ENCODE measurements around the gene APLF.

DNA sequence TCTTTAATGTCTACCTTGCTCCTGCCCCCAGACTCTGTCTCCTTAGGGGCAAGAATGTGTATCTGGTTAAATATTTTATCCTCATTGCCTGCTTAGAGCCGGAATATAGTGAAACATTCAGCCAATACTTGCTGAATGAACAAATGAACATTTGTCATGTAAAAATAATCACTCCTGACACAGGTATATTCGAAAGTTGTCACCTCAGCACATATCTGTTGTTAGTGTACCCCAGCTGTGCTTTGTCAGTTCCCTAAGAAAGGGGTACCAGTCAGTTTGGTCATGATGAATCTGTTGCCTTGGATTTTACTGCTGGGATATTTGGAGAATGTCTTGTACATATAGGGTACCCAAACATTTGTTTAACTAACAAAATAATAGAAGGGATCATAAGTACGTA, 99.0 kb downstream of the APLF start:
- TF ChIP-seq CTCF (IDR thresholded peaks at IDR 0.05): no peak
- TF ChIP-seq POLR2A (IDR thresholded peaks at IDR 0.05): no peak
- TF ChIP-seq EP300 (IDR thresholded peaks at IDR 0.05): no peak

Measured in tibial nerve (tissue), 4 donors.